Neutrophil (primary cell): Measurements from ENCODE around the gene NUP93.

Experiments used
- H3K27ac ChIP-seq: fragments of 200-600 bp; sonication (generic); 2 replicates; pipeline ENCODE4 v1.5.1; 2016; ENCODE audit warnings: mild to moderate bottlenecking, moderate library complexity
- H3K27me3 ChIP-seq: fragments of 200-600 bp; sonication (generic); 2 replicates; pipeline ENCODE4 v1.6.0; 2016; ENCODE audit warnings: mild to moderate bottlenecking
- H3K36me3 ChIP-seq: fragments of 200-600 bp; sonication (generic); 2 replicates; pipeline ENCODE4 v1.5.1; 2017
- H3K4me1 ChIP-seq, 2 experiments: fragments of 200-600 bp in 1 of 2; sonication (generic) in 1 of 2; 1 replicate in 1 of 2; 2 replicates in 1 of 2; pipeline versions ENCODE4 v1.5.1 to v1.6.1; 2013 to 2016; ENCODE audit warnings: low read depth in 1 of 2, low read length in 1 of 2, mild to moderate bottlenecking in 1 of 2, moderate library complexity in 1 of 2; ENCODE audit not compliant: control insufficient read depth in 1 of 2, insufficient read depth in 1 of 2
- H3K4me3 ChIP-seq, 2 experiments: fragments of 200-600 bp in 1 of 2; sonication (generic) in 1 of 2; 1 replicate in 1 of 2; 2 replicates in 1 of 2; pipeline ENCODE4 v1.5.1; 2013 to 2016; ENCODE audit warnings: low read depth in 1 of 2, low read length in 1 of 2, mild to moderate bottlenecking in 1 of 2, moderate library complexity in 1 of 2
- H3K9me3 ChIP-seq: fragments of 200-600 bp; sonication (generic); 2 replicates; pipeline ENCODE4 v1.5.1; 2016
- CTCF ChIP-seq: fragments of 200-600 bp; sonication (generic); IDR thresholded peaks from 2 replicates; pipeline ENCODE4 v1.5.1; 2016; ENCODE audit warnings: antibody characterized with exemption

NUP93 gene

DNA sequence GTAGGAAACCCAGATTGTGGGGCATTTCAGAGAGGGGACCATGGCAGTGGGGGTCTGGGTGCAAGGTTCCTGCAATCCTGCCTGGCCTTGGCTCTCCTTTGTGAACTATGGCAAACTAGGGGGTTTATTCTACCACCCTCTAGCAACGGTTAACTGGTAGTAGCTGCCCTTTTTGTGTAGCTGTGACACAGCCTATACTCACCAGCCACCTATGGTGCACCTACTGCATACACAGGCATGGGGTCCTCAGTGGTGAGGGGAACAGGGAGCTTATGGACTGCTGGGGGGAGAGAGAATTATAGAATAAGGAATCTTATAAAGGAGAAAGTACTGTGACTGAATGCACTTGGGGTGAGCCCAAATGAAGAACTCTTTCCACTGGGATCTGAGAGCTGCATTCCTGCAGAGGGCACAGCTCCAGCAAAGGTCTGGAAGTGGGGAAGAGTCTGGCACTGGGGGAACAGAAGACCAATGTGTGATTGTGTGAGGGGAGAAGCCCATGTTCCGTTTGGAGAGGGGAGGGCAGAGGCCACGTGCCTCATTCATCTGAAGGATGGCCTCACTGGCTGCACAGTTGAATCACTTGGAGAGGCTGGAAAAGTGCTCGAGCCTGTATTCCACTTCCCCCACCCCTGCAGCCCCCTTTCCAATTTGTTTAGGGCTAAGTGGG is 45.5 kb upstream of the NUP93 start:
- Histone ChIP-seq H3K4me3 (no peak overlapping the region), H3K36me3 (no peaks in the 10 kb centered on the region), H3K9me3 (no peaks in the 10 kb centered on the region), H3K4me1 (peaks cover 19 to 29% of the 10 kb centered on the region in 2 experiments), H3K27me3 (peaks cover 31% of the 10 kb centered on the region), H3K27ac (no peak overlapping the region)
- no peak for TF ChIP-seq CTCF

- Histone ChIP-seq H3K36me3 (no peaks in the 10 kb centered on the region), H3K9me3 (no peaks in the 10 kb centered on the region), H3K4me1 (peaks cover 15 to 22% of the 10 kb centered on the region in 2 experiments), H3K27me3 (peaks cover 31% of the 10 kb centered on the region), H3K27ac (no peak overlapping the region), H3K4me3 (no peak overlapping the region)
- no peak for TF ChIP-seq CTCF
Measured at GRCh38 chr16:56684926-56685590, 44.9 kb upstream of the NUP93 start.

- H3K4me3 ChIP-seq, result no peak overlapping the region
- H3K36me3 ChIP-seq, result no peaks in the 10 kb centered on the region
- no peak overlapping the region for H3K27ac ChIP-seq
- no peaks in the 10 kb centered on the region for H3K9me3 ChIP-seq
- peaks cover 10 to 13% of the 10 kb centered on the region in 2 experiments for H3K4me1 ChIP-seq
- peaks cover 26% of the 10 kb centered on the region for H3K27me3 ChIP-seq
- no peak for TF ChIP-seq CTCF
Measured at GRCh38 chr16:56686758-56687157, 43.2 kb upstream of the NUP93 start.

- no peak for TF ChIP-seq CTCF
- no peak overlapping the region for H3K27ac ChIP-seq
- H3K9me3 ChIP-seq, result no peaks in the 10 kb centered on the region
- H3K36me3 ChIP-seq, result no peaks in the 10 kb centered on the region
- no peaks in the 10 kb centered on the region for H3K4me1 ChIP-seq
- peaks cover 8% of the 10 kb centered on the region for H3K27me3 ChIP-seq
- no peak overlapping the region for H3K4me3 ChIP-seq
Measured at GRCh38 chr16:56688762-56689161, 41.2 kb upstream of the NUP93 start.

- H3K27ac ChIP-seq, result no peak overlapping the region
- no peak for TF ChIP-seq CTCF
- no peak overlapping the region for H3K4me3 ChIP-seq
Measured at GRCh38 chr16:56689171-56689570, 40.8 kb upstream of the NUP93 start.

More at GRCh38 chr16:56689171-56689570, 40.8 kb upstream of the NUP93 start:
- Histone ChIP-seq H3K27me3 (peaks cover 7% of the 10 kb centered on the region), H3K4me1 (no peaks in the 10 kb centered on the region), H3K9me3 (no peaks in the 10 kb centered on the region), H3K36me3 (no peaks in the 10 kb centered on the region)
